GM19025 (cell line): Measurements from ENCODE around the gene TRIM23.

ENCODE experiments used
- ATAC-seq: cut with Tn5 transposase; IDR thresholded peaks from one replicate; pipeline ENCODE4 v1.9.1; 2021; ENCODE audit warnings: mild to moderate bottlenecking, low read depth, moderate library complexity; ENCODE audit not compliant: unreplicated experiment

Gene TRIM23

GRCh38 chr5:65570598-65571226 is 53.4 kb downstream of the TRIM23 start:
- no peak for ATAC-seq

- no peak for ATAC-seq
Measured at GRCh38 chr5:65566505-65566904, 57.6 kb downstream of the TRIM23 start.

GRCh38 chr5:65563777-65564176 is 60.4 kb downstream of the TRIM23 start:
- no peak for ATAC-seq

GRCh38 chr5:65562731-65563701 is 61.1 kb downstream of the TRIM23 start, which contains the start of the genes CENPK and PPWD1:
Gene CENPK, minus strand, starts transcription at chr5:65563168. Its CDS starts 8,261 bp downstream, at chr5:65554907.
Gene PPWD1, plus strand, starts transcription at chr5:65563296. Its CDS starts 15 bp downstream, at chr5:65563311.
- peak; percentile 99 for ATAC-seq

- ATAC-seq, result no peak
Measured at GRCh38 chr5:65556718-65557117, 67.4 kb downstream of the TRIM23 start.

- ATAC-seq, result no peak
Measured at GRCh38 chr5:65556181-65556580, 68.0 kb downstream of the TRIM23 start.

GRCh38 chr5:65555287-65555686 is 68.8 kb downstream of the TRIM23 start:
- ATAC-seq, result no peak

GRCh38 chr5:65553941-65554340 is 70.2 kb downstream of the TRIM23 start:
- no peak for ATAC-seq

GRCh38 chr5:65548281-65548680 is 75.9 kb downstream of the TRIM23 start:
- ATAC-seq, result no peak

- ATAC-seq, result no peak
Measured at GRCh38 chr5:65546141-65546540, 78.0 kb downstream of the TRIM23 start.

- no peak for ATAC-seq
Measured at GRCh38 chr5:65544473-65544872, 79.7 kb downstream of the TRIM23 start.

GRCh38 chr5:65539827-65540226 is 84.3 kb downstream of the TRIM23 start:
- no peak for ATAC-seq
